Chondrocyte (in vitro differentiated cells): Measurements from ENCODE around the gene TM2D3. TPM values are rescaled to one million over a fixed set of nuclear protein-coding genes. Genes with fewer than 3 reads are reported as not detected.

ENCODE experiments used
- DNase-seq: peaks from one replicate; pipeline ENCODE4 v3.0.0; 2021; ENCODE audit warnings: mixed read lengths, low spot score
- H3K27ac Mint-ChIP-seq: one replicate; pipeline ENCODE4 v1.8.0; 2021; ENCODE audit warnings: mild to moderate bottlenecking, moderate library complexity, mixed read lengths; ENCODE audit not compliant: unreplicated experiment
- H3K27me3 Mint-ChIP-seq: 2 replicates; pipeline ENCODE4 v1.8.0; 2021; ENCODE audit warnings: low read depth, mixed read lengths
- H3K36me3 Mint-ChIP-seq: 2 replicates; pipeline ENCODE4 v1.8.0; 2021; ENCODE audit warnings: low read depth, mixed read lengths
- H3K4me1 Mint-ChIP-seq: 2 replicates; pipeline ENCODE4 v1.8.0; 2021; ENCODE audit warnings: low read depth, mild to moderate bottlenecking, mixed read lengths
- H3K4me3 Mint-ChIP-seq: one replicate; pipeline ENCODE4 v1.8.0; 2021; ENCODE audit warnings: mild to moderate bottlenecking, moderate library complexity, mixed read lengths; ENCODE audit not compliant: unreplicated experiment
- H3K9me3 Mint-ChIP-seq: 2 replicates; pipeline ENCODE4 v1.8.0; 2021; ENCODE audit warnings: low read depth, mixed read lengths
- long read RNA-seq: library from polyadenylated mRNA; stranded (forward); transcript quantifications from one replicate; pipeline ENCODE4 v2.0.0, GENCODE V29; 2021
- total RNA-seq: library from RNA; stranded (reverse); gene quantifications from 3 replicates; pipeline ENCODE4 v1.2.1, GENCODE V29; 2021
- TF ChIP-seq, protein P1 (sequence below): fragments of 200-600 bp; sonication (generic); IDR thresholded peaks from 2 replicates; pipeline ENCODE4 v1.5.0; 2021; ENCODE audit warnings: antibody characterized with exemption, mild to moderate bottlenecking, moderate library complexity

The TM2D3 gene, protein sequence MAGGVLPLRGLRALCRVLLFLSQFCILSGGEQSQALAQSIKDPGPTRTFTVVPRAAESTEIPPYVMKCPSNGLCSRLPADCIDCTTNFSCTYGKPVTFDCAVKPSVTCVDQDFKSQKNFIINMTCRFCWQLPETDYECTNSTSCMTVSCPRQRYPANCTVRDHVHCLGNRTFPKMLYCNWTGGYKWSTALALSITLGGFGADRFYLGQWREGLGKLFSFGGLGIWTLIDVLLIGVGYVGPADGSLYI
- total RNA-seq = 42.0 to 46.5 TPM (median 44.7 TPM) in 3 replicates
- long read RNA-seq, transcript TM2D3-201 (6 exons, 1,381 nt) = minor isoform, 16 of 71 reads
- long read RNA-seq, transcript TM2D3-202 (5 exons, 1,329 nt) = major isoform, 51 of 71 reads
- long read RNA-seq, partial matches to known transcripts = 0 of 71 reads
- long read RNA-seq, other reads (novel, unspliced or antisense) = 2 of 71 reads

DNA sequence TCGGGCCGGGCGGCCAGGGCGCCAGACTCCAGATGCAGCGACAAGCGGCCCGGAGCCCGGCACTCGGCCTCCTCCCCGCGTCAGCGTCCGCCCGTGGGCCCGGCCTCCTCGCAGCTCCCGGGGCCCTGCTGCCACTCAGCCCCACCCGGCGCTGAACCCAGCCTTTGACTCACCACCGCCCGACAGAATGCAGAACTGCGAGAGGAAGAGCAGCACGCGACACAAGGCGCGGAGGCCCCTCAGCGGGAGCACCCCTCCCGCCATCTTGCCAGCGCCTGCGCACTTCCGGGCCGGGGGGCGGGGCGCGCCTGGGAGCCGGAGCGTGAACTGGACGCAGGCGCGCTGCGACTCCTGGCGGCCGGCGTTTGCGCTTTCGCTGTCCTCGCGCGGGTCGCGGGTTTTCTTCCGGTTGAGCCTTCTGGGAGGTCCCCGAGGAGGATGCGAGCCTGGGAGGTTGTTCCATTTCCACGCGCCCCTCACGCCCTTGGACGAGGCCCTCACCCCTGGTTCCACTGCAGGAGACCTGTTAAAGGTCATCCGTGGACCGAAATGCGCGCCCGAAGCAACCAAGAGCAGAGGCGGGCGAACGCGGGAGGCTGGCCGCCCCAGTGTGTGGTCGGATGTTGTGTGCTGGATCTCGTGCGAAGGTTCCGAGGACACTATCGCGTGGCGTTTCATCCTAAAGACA lies at the start of gene TM2D3:
Gene TM2D3 (minus strand): TSS at position 284 of the 688 bp plus-strand sequence. CDS start 20 bp downstream, at position 264.
- H3K4me3 Mint-ChIP-seq = peak within 1 kb of the TSS; percentile 88
- peak within 1 kb of the TSS; percentile 97 for H3K27ac Mint-ChIP-seq
- H3K4me1 Mint-ChIP-seq = peaks cover 25% of the 10 kb centered on the region
- no peaks in the 10 kb centered on the region for H3K9me3 Mint-ChIP-seq
- TF ChIP-seq, protein P1, sequence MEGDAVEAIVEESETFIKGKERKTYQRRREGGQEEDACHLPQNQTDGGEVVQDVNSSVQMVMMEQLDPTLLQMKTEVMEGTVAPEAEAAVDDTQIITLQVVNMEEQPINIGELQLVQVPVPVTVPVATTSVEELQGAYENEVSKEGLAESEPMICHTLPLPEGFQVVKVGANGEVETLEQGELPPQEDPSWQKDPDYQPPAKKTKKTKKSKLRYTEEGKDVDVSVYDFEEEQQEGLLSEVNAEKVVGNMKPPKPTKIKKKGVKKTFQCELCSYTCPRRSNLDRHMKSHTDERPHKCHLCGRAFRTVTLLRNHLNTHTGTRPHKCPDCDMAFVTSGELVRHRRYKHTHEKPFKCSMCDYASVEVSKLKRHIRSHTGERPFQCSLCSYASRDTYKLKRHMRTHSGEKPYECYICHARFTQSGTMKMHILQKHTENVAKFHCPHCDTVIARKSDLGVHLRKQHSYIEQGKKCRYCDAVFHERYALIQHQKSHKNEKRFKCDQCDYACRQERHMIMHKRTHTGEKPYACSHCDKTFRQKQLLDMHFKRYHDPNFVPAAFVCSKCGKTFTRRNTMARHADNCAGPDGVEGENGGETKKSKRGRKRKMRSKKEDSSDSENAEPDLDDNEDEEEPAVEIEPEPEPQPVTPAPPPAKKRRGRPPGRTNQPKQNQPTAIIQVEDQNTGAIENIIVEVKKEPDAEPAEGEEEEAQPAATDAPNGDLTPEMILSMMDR = peak; percentile 86
- DNase-seq = peak; percentile 95
- no peaks in the 10 kb centered on the region for H3K27me3 Mint-ChIP-seq
- H3K36me3 Mint-ChIP-seq = peaks cover 2% of the 10 kb centered on the region

DNA sequence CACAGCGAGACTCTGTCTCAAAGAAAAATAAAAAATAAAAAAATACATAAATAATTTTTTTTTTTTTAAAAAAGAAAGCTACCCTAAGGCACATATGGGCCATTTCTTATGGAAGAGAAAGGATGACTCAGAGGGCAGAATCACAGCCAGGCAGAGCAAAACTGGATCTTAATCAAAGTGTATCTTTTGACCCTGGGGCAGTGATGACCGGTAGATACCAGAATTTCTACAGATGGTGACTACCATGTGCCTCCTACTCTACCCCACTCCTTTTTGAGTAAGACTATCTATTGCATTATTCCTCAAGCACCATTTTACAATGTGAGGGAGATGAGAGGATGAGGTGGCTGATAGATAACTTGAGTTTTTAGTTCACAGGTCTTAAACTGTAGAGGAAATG lies 46.1 kb upstream of the TM2D3 start:
- no peak for DNase-seq
- no peaks in the 10 kb centered on the region for H3K4me1 Mint-ChIP-seq
- H3K4me3 Mint-ChIP-seq = no peak overlapping the region
- no peaks in the 10 kb centered on the region for H3K9me3 Mint-ChIP-seq
- H3K27me3 Mint-ChIP-seq = no peaks in the 10 kb centered on the region
- H3K27ac Mint-ChIP-seq = no peak overlapping the region
- TF ChIP-seq, protein P1 = no peak
- peaks cover 53% of the 10 kb centered on the region for H3K36me3 Mint-ChIP-seq

DNA sequence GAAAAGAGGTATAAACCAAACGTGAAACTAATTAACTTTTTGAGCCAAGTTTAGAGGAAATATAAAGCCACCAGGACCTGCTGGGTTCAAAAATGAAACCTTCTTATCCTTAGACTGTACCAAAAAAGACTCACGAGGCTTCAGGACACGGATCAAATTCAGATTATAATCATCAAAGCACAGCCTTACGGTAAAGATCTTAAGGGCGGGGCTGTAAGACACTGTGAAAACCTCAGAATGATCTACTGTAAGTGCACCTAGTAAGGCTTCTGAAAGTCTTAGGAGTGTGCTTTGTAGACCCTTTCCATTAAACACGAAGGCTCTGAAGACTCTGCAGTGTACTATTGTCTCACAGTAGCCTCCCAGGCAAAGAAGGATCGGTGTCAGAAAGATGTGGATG lies 45.3 kb upstream of the TM2D3 start:
- Mint-ChIP-seq H3K4me3 (no peak overlapping the region), H3K4me1 (no peaks in the 10 kb centered on the region), H3K9me3 (no peaks in the 10 kb centered on the region), H3K27me3 (no peaks in the 10 kb centered on the region), H3K27ac (no peak overlapping the region), H3K36me3 (peaks cover 52% of the 10 kb centered on the region)
- TF ChIP-seq, protein P1 = no peak
- DNase-seq = no peak

DNA sequence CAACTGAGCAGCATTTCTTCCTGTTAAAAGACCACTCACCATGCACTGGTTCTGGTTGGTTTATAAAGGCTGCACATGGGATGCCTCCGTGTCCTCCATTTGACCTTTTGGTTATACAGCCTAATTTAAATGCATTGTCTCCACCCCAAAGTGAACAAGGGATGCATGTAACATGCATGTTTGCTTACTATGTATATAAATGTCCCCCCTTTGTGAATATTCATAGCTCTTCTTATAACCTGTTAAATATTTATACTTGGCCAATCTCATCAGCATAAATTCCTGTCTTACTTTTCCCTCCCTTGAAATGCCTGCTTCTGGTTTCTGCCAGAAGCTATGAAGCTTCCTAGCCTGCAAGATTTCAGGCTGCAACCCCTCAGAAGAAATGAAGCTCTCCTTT lies 44.6 kb upstream of the TM2D3 start:
- Mint-ChIP-seq H3K4me3 (no peak overlapping the region), H3K27me3 (no peaks in the 10 kb centered on the region), H3K27ac (no peak overlapping the region), H3K36me3 (peaks cover 47% of the 10 kb centered on the region), H3K4me1 (no peaks in the 10 kb centered on the region), H3K9me3 (no peaks in the 10 kb centered on the region)
- no peak for DNase-seq
- TF ChIP-seq, protein P1 = no peak

DNA sequence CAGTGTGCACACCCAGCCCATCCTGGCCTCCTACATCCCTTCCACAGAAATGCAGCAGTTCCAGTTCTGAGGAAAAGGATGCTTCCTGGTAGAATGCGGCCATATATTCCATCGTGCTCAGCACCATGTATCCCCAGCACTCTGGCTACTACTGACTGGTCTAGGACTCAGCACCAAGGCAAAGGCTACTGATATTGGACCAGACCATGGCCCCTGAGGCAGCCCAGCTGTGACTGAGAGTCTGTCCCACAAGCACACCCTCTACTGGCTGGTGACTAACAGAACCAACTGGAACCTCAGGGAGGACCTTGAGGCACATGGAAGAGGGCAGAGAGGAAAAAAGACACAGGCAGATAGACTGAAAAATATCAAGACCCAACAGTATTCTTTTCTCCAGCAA lies 42.1 kb upstream of the TM2D3 start:
- Mint-ChIP-seq H3K4me3 (no peak overlapping the region), H3K9me3 (no peaks in the 10 kb centered on the region), H3K27me3 (no peaks in the 10 kb centered on the region), H3K4me1 (no peaks in the 10 kb centered on the region), H3K36me3 (peaks cover 34% of the 10 kb centered on the region), H3K27ac (no peak overlapping the region)
- DNase-seq = no peak
- TF ChIP-seq, protein P1 = no peak
